ENCODE data around the gene TMEM63C.

DNA sequence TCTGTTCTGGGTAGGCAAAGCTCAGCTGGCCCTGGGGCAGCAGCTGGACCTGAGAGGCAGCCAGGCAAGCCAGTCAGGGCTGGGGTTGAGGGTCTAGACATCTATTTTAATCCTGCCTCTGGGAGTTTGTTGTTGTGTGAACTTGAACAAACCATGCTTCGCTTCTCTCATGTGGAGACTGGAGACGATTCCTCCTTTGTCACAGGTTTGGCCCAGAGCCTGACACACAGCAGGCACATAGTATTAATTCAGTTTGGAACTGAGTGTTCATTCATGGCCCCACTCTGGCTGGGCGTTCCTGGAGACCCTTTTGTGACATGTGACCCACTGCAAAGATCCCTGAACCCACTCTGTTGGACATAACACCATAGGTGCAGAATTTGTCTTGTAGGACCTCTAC lies 50.1 kb downstream of the TMEM63C start:
- TF ChIP-seq, protein P1, sequence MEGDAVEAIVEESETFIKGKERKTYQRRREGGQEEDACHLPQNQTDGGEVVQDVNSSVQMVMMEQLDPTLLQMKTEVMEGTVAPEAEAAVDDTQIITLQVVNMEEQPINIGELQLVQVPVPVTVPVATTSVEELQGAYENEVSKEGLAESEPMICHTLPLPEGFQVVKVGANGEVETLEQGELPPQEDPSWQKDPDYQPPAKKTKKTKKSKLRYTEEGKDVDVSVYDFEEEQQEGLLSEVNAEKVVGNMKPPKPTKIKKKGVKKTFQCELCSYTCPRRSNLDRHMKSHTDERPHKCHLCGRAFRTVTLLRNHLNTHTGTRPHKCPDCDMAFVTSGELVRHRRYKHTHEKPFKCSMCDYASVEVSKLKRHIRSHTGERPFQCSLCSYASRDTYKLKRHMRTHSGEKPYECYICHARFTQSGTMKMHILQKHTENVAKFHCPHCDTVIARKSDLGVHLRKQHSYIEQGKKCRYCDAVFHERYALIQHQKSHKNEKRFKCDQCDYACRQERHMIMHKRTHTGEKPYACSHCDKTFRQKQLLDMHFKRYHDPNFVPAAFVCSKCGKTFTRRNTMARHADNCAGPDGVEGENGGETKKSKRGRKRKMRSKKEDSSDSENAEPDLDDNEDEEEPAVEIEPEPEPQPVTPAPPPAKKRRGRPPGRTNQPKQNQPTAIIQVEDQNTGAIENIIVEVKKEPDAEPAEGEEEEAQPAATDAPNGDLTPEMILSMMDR (conservative IDR thresholded peaks at IDR 0.05; ENCODE audit: low read depth, low read length): no peak
- TF ChIP-seq EZH2 (IDR thresholded peaks at IDR 0.05; ENCODE audit: low read length, unreplicated experiment): no peak

All from PC-3 (cell line).